ENCODE measurements around the gene CD9. TPM values are rescaled to one million over a fixed set of nuclear protein-coding genes. Genes with fewer than 3 reads are reported as not detected.

The CD9 gene
- polyA plus RNA-seq, 1 donor from 2014 or later = not detected

DNA sequence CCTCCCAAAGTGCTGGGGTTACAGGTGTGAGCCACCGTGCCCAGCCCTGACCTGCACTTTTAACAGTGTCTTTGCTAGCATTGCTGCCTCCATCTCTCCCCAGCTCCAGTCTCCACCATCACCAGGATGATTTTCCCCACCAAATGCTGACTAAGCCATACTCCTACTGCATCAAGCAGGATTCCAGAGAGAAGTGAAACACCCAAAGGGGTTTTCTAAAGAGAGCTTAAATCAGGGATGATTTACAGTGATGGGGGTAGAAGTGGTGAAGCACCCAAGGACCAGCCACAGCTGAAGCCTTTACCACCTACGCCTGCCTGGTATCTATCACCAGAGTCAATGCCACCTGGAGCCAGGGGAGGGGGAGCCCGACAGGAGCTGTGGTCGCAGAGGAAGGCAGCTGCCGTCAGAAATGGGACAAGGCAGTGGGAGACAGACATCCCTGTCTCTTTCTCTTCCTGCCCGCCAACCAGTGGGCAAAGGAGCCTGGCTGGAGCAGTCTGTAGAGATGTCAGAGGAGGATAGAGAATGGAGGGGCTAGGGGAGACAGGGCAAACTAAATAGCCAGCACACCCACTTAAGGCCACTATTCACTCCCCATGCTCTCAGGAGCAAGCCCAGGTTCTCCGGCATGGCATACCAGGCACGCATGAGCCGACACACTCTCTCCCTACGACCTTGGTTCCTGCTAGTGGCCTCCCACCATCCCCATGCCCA lies 22.4 kb upstream of the CD9 start:
- Histone ChIP-seq H3K9ac (ENCODE audit: low read length) (no peak overlapping the region), H4K20me1 (ENCODE audit: insufficient read depth) (no peaks in the 10 kb centered on the region), H3K27ac (ENCODE audit: low read length) (no peak overlapping the region), H2AFZ (ENCODE audit: low read depth, low read length) (no peak overlapping the region), H3K27me3 (ENCODE audit: insufficient read depth, low read depth, low read length) (no peaks in the 10 kb centered on the region), H3K79me2 (replicated peaks; ENCODE audit: insufficient read depth, low read length) (no peaks in the 10 kb centered on the region), H3K36me3 (ENCODE audit: insufficient read depth, low read length) (no peaks in the 10 kb centered on the region), H3K4me2 (ENCODE audit: low read length) (no peak overlapping the region), H3K4me3 (ENCODE audit: low read length) (no peak overlapping the region), H3F3A (ENCODE audit: insufficient read depth, low read length, poor library complexity, severe bottlenecking) (no peaks in the 10 kb centered on the region), H3K9me3 (ENCODE audit: low read length) (no peaks in the 10 kb centered on the region), H3K9me2 (ENCODE audit: insufficient read depth, low read length) (no peaks in the 10 kb centered on the region)
- TF ChIP-seq SMC3 (conservative IDR thresholded peaks at IDR 0.05; ENCODE audit: poor library complexity) (no peak), EP300 (conservative IDR thresholded peaks at IDR 0.05; ENCODE audit: poor library complexity, severe bottlenecking) (no peak), POLR2AphosphoS5 (IDR thresholded peaks at IDR 0.05) (no peak), RAD21 (conservative IDR thresholded peaks at IDR 0.05) (no peak), MXI1 (conservative IDR thresholded peaks at IDR 0.05; ENCODE audit: poor library complexity, severe bottlenecking) (no peak)
- TF ChIP-seq, protein P1, sequence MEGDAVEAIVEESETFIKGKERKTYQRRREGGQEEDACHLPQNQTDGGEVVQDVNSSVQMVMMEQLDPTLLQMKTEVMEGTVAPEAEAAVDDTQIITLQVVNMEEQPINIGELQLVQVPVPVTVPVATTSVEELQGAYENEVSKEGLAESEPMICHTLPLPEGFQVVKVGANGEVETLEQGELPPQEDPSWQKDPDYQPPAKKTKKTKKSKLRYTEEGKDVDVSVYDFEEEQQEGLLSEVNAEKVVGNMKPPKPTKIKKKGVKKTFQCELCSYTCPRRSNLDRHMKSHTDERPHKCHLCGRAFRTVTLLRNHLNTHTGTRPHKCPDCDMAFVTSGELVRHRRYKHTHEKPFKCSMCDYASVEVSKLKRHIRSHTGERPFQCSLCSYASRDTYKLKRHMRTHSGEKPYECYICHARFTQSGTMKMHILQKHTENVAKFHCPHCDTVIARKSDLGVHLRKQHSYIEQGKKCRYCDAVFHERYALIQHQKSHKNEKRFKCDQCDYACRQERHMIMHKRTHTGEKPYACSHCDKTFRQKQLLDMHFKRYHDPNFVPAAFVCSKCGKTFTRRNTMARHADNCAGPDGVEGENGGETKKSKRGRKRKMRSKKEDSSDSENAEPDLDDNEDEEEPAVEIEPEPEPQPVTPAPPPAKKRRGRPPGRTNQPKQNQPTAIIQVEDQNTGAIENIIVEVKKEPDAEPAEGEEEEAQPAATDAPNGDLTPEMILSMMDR (IDR thresholded peaks at IDR 0.05; ENCODE audit: poor library complexity, severe bottlenecking) = no peak
- TF ChIP-seq, protein P2, sequence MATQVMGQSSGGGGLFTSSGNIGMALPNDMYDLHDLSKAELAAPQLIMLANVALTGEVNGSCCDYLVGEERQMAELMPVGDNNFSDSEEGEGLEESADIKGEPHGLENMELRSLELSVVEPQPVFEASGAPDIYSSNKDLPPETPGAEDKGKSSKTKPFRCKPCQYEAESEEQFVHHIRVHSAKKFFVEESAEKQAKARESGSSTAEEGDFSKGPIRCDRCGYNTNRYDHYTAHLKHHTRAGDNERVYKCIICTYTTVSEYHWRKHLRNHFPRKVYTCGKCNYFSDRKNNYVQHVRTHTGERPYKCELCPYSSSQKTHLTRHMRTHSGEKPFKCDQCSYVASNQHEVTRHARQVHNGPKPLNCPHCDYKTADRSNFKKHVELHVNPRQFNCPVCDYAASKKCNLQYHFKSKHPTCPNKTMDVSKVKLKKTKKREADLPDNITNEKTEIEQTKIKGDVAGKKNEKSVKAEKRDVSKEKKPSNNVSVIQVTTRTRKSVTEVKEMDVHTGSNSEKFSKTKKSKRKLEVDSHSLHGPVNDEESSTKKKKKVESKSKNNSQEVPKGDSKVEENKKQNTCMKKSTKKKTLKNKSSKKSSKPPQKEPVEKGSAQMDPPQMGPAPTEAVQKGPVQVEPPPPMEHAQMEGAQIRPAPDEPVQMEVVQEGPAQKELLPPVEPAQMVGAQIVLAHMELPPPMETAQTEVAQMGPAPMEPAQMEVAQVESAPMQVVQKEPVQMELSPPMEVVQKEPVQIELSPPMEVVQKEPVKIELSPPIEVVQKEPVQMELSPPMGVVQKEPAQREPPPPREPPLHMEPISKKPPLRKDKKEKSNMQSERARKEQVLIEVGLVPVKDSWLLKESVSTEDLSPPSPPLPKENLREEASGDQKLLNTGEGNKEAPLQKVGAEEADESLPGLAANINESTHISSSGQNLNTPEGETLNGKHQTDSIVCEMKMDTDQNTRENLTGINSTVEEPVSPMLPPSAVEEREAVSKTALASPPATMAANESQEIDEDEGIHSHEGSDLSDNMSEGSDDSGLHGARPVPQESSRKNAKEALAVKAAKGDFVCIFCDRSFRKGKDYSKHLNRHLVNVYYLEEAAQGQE (IDR thresholded peaks at IDR 0.05; ENCODE audit: borderline replicate concordance) = no peak

DNA sequence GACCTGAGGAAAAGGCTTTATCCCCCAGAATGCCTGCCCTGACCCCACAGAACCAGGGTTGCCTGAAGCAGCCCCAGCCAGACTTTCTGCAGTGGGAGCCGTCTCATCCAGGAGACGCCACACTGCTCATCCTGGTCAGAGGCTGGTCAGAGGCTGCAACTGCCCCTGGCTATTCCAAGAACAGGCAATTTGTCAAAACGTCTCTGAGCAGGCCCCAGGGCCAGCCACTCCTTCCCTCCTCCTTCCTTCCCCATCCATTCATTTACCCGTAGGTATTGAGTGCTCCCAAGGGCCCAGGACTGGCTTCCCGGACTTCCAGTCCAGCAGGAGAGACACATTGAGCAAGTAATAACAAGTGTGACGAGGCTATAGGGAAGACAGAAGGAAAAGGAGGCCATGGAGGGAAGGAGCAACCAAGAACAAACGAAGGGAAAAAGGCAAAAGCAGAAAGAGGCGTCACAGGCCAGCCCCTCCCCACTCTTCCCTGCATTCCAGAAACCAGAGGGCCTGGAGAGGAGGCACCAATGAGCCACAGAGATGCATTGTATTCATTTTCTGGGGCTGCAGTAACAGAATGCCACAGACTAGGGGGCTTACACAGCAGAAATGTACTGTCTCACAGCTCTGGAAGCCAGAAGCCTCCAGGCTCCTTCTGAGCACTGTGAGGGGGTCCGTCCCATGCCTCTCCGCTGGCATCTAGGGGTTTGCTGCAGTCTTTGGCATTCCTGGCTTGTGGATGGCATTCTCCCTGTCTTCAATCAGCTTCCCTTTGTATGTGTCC lies 21.0 kb upstream of the CD9 start:
- H4K20me1 ChIP-seq (ENCODE audit: insufficient read depth) = no peaks in the 10 kb centered on the region
- H3F3A ChIP-seq (ENCODE audit: insufficient read depth, low read length, poor library complexity, severe bottlenecking) = no peaks in the 10 kb centered on the region
- H3K36me3 ChIP-seq (ENCODE audit: insufficient read depth, low read length) = no peaks in the 10 kb centered on the region
- TF ChIP-seq EP300 (conservative IDR thresholded peaks at IDR 0.05; ENCODE audit: poor library complexity, severe bottlenecking) = no peak
- no peak for TF ChIP-seq POLR2AphosphoS5 (IDR thresholded peaks at IDR 0.05)
- no peak for TF ChIP-seq TAF1 (IDR thresholded peaks at IDR 0.05; ENCODE audit: low read depth)
- no peak for TF ChIP-seq RAD21 (conservative IDR thresholded peaks at IDR 0.05)
- TF ChIP-seq, protein P1 (IDR thresholded peaks at IDR 0.05; ENCODE audit: poor library complexity, severe bottlenecking) = no peak
- TF ChIP-seq MXI1 (conservative IDR thresholded peaks at IDR 0.05; ENCODE audit: poor library complexity, severe bottlenecking) = no peak
- no peak for TF ChIP-seq EZH2 (IDR thresholded peaks at IDR 0.05; ENCODE audit: borderline replicate concordance, insufficient read depth, low read length, poor library complexity, severe bottlenecking)
- no peak overlapping the region for H2AFZ ChIP-seq (ENCODE audit: low read depth, low read length)
- no peaks in the 10 kb centered on the region for H3K27me3 ChIP-seq (ENCODE audit: insufficient read depth, low read depth, low read length)
- H3K9me3 ChIP-seq (ENCODE audit: low read length) = no peaks in the 10 kb centered on the region
- H3K9ac ChIP-seq (ENCODE audit: low read length) = no peak overlapping the region
- no peak overlapping the region for H3K4me3 ChIP-seq (ENCODE audit: low read length)
- H3K9me2 ChIP-seq (ENCODE audit: insufficient read depth, low read length) = no peaks in the 10 kb centered on the region
- H3K27ac ChIP-seq (ENCODE audit: low read length) = no peak overlapping the region
- no peaks in the 10 kb centered on the region for H3K79me2 ChIP-seq (replicated peaks; ENCODE audit: insufficient read depth, low read length)
- no peak overlapping the region for H3K4me2 ChIP-seq (ENCODE audit: low read length)
